Measurements from ENCODE around the gene AMELX.

Gene AMELX

DNA sequence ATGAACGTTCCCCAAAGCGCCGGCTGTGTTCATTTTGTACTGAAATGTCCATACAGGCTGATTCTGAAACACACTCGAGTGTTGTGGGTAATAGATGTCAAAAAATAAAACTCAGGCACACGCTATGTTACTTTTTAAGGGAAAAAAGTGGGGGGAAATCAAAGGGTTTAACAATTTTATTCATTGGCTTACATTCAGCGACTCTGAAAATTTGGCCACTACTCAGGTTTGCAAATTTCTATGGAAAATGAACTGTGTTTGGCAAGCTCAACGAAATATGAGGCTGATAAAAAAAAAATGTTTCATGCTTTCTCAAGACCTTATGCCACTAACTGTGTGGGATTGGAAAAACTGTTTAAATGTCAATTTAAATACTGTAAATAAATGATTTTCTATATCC, 18.5 kb downstream of the AMELX start:
- no peak for DNase-seq

DNA sequence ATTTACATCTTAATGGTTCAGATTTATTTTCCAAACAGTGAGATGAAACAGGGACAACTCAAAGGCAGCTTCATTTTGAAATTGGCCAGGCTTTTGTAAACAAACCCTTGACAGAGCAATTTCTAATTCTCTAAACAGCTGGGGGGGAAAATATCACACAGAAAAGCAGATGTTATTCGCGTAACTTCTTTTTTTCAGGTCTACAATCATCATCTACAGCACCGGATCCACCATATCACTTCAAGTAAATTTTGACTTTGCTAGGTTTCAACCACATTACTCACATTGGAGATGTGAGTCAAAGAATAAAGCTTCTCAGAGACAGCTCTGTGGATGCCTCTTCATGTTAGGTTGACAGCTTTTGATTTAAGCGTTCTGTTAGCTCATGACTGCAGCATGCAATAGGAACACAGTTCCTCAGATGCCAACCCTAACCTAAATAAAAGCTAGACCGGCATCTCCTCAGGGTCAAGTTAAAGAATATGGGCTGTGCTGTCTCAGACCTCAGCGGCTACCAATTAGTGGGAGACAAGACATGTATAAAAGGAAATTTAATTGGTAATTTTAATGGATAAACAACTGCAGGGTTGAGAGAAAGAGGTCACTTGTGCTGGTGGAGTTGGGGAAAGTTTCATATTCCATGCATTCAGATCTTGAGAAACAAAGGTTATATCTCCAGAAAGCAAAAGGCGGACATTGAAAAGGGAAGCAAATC, 26.8 kb downstream of the AMELX start:
- no peak for DNase-seq

GRCh38 chrX:11321986-11322385, 28.8 kb downstream of the AMELX start:
- no peak for DNase-seq

DNA sequence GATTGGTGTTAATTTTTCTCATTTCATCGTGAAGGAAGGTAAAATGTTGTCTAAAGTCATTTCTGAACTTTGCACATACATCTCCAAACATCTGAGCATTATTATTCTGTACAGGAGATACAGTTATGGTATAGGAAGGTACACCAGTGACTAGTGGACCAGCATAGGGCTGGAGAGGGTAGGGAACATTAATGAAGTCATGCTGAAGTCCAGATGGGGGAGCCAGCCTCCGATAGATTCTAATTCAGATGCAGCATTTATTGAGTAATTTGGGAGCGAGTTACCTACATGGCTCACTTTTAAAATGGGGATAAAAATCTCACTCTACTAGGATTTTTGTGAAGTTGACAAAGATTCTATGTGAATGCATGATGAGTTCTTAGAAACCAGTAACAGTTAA, 34.9 kb downstream of the AMELX start:
- no peak for DNase-seq

GRCh38 chrX:11329021-11329420, 35.8 kb downstream of the AMELX start:
- DNase-seq = no peak

DNA sequence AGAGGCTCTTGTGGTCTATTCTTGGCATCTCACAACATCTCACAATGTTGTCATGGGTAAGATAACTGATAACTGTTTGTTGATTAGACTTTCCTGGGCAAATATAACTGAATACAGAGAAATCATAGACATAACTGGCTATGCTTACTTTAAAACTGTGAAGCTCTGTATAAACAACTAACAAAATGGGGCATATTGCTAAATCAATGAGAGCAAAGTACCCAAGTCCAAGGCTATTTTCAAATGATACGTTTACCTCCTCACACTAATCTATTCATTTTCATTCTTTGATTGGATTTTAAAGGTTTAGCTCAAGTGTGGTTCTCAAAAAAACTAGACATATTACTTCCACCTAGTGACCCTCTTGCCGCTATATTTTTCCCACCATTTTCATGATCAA, 38.6 kb downstream of the AMELX start:
- no peak for DNase-seq

GRCh38 chrX:11334165-11334564, 41.0 kb downstream of the AMELX start:
- no peak for DNase-seq

GRCh38 chrX:11336201-11336600, 43.0 kb downstream of the AMELX start:
- DNase-seq = no peak

- no peak for DNase-seq
Measured at GRCh38 chrX:11337292-11338009, 44.2 kb downstream of the AMELX start.

DNA sequence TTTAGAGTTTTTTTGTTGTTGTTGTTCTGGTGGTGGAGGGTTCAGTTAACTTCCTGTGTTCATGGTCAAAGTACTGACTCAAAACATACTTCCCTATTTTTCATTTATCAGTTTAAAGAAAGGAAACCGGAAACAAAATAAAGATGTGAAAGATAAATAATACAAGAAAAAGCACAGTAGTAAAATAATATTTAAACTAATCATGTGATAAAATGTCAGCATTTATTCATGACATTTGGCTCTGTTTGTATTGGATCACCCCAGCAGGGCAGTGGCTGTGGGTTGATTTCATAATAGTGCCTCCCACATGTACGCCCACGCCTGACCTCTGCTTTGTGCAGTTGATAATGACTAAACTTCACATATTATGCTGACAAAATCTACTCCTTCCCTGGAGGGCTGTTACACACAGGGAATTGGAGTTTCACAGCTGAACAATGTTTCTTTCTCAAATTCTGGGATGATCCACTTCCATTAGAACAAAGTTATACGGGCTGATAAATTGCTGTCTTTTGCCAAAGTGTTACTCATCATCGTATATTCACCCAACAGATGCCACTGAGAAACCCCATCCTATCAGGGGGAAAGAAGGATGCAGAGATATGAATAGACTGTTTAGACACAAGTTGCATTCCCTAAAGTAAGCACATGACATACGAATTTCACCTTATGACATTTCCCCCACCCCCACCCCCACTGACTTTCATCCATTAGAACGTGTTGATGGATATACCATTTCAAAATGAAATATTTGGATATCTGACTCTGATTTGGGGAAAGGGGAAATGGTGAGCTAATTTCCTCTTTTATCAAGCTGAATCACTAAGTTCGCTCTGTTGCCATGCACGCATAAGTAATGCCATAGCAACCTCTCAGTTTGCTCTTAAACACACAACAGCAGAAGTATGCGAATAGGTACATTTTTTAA, 48.3 kb downstream of the AMELX start:
- DNase-seq = no peak

DNA sequence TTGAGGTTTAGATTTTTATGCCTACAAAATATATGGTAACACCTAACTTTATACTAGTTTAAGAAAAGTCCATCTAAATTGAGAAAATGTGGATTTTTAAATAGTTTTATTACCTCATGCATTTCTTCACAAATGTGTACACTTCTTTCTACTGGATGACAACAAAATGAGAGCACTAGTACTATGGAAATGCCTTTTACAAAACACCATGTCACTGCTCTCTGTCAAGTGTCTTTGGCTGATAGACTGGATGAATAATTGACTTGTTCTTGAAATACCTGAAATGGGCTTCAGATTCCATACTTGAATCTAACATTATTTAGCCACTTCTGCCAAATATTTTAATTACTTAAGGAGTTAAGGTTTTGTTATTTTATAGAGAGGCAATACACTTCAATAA, 49.5 kb downstream of the AMELX start:
- no peak for DNase-seq

DNA sequence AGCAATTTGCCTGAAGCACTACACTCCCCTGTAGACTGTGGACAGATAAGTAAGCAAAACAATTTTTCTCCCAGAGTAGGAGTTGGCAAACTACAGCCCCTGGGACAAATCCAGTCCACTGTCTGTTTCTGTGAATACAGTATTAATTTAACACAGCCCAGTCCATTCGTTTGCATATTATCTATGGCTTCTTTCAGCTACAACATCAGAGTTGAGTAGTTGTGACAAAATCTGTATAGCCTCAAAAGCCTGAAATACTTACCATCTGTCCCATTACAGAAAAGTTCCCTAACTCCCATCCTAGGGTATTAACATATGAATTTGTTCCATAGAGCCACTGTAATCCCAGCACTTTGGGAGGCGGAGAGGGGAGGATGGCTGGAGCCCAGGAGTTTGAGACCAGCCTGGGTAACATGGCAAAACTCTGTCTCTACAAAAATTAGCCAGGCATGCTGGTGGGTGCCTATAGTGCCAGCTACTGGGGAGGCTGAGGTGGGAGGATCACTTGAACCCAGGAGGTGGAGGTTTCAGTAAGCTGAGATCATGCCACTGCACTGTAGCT, 53.0 kb downstream of the AMELX start:
- no peak for DNase-seq

GRCh38 chrX:11347300-11347699, 54.1 kb downstream of the AMELX start:
- no peak for DNase-seq

DNA sequence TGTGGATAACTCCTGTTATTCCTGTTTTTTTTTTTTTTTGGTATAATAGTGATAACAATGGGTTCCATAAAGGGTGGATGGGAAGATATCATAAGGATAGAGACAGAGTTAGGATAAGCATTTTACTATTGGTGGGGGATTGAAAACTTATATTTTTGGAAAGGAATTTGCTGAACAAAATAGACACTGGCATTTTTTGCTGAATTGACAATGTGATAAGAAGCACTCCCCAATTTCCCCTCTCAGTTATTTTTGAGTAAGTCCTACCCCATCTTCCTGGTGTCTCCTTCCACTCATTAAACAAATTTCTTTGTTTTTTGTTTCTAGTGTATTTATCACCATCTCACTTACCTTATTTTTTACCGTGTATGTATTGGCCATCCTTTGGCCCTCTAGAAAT, 55.8 kb downstream of the AMELX start:
- DNase-seq = no peak

GRCh38 chrX:11349661-11350337, 56.6 kb downstream of the AMELX start:
- no peak for DNase-seq
